ENCODE data around the gene PNPO.

PNPO gene

GRCh38 chr17:47996201-47996600, 54.8 kb downstream of the PNPO start:
- DNase-seq (ENCODE audit: extremely low read depth in 1 of 2, low read depth in 1 of 2): no peak

GRCh38 chr17:47997586-47997985, 56.2 kb downstream of the PNPO start:
- DNase-seq (ENCODE audit: extremely low read depth in 1 of 2, low read depth in 1 of 2): no peak

- no peak for DNase-seq (ENCODE audit: extremely low read depth in 1 of 2, low read depth in 1 of 2)
Observed at GRCh38 chr17:47998044-47998443, 56.7 kb downstream of the PNPO start.

Data from stimulated activated CD8-positive, alpha-beta memory T cell treated with anti-CD3 and anti-CD28 coated beads, Interleukin-7, amount 100 ng/mL, for 48 hours (primary cell).